GM19455 (cell line): Measurements from ENCODE around the gene IMMP1L.
"Not testable (repeated sequence)": the region's sequence is repeated elsewhere in the genome, so short reads cannot be mapped to it uniquely, and the experiment has no call there.

Source experiments
- ATAC-seq: cut with Tn5 transposase; IDR thresholded peaks from one replicate; pipeline ENCODE4 v1.9.1; 2021; ENCODE audit not compliant: unreplicated experiment

The IMMP1L gene

GRCh38 chr11:31509429-31510345 is at the start of gene IMMP1L, which contains the start of gene ELP4:
Gene IMMP1L, minus strand, starts transcription at chr11:31509622. Its CDS starts 46,346 bp downstream, at chr11:31463276.
Gene ELP4, plus strand, starts transcription at chr11:31509767. Its CDS starts 18 bp downstream, at chr11:31509785.
- peak; percentile 100 for ATAC-seq

- no peak for ATAC-seq
These were observed 48.6 kb upstream of the IMMP1L start for GRCh38 chr11:31558001-31558400.

GRCh38 chr11:31555938-31556337 is 46.5 kb upstream of the IMMP1L start:
- ATAC-seq, result no peak

GRCh38 chr11:31542862-31543261 is 33.4 kb upstream of the IMMP1L start:
- no peak for ATAC-seq

GRCh38 chr11:31535479-31535878 is 26.1 kb upstream of the IMMP1L start:
- ATAC-seq, result no peak

- ATAC-seq, result no peak
These were observed 21.9 kb upstream of the IMMP1L start for GRCh38 chr11:31531293-31531692.

- ATAC-seq, result no peak
These were observed 20.3 kb upstream of the IMMP1L start for GRCh38 chr11:31529701-31530100.

- ATAC-seq, result no peak
These were observed 19.8 kb upstream of the IMMP1L start for GRCh38 chr11:31529189-31529588.

GRCh38 chr11:31521497-31522150 is 12.2 kb upstream of the IMMP1L start:
- no peak for ATAC-seq

GRCh38 chr11:31512117-31512516 is 2.7 kb upstream of the IMMP1L start:
- ATAC-seq, result no peak

- ATAC-seq, result peak; percentile 6
These were observed 382 bp downstream of the IMMP1L start for GRCh38 chr11:31509051-31509428.

GRCh38 chr11:31500560-31500959 is 8.9 kb downstream of the IMMP1L start:
- ATAC-seq, result no peak

- ATAC-seq, result no peak
These were observed 9.7 kb downstream of the IMMP1L start for GRCh38 chr11:31499576-31500178.

GRCh38 chr11:31493762-31494161 is 15.7 kb downstream of the IMMP1L start:
- ATAC-seq, result not testable (repeated sequence)

- ATAC-seq, result no peak
These were observed 16.2 kb downstream of the IMMP1L start for GRCh38 chr11:31493235-31493634.

GRCh38 chr11:31492320-31492913 is 17.0 kb downstream of the IMMP1L start:
- no peak for ATAC-seq

GRCh38 chr11:31487848-31488247 is 21.6 kb downstream of the IMMP1L start:
- ATAC-seq, result no peak

GRCh38 chr11:31484497-31484896 is 24.9 kb downstream of the IMMP1L start:
- no peak for ATAC-seq

- no peak for ATAC-seq
These were observed 28.5 kb downstream of the IMMP1L start for GRCh38 chr11:31480930-31481329.

GRCh38 chr11:31479066-31479465 is 30.4 kb downstream of the IMMP1L start:
- no peak for ATAC-seq

- ATAC-seq, result no peak
These were observed 31.2 kb downstream of the IMMP1L start for GRCh38 chr11:31478223-31478590.
